DMS153 treated with DMSO at 0.1 percent for 48 hours (cell line): ENCODE data around the gene JTB.
"Not testable (repeated sequence)": the region's sequence is repeated elsewhere in the genome, so short reads cannot be mapped to it uniquely, and the experiment has no call there.

Source experiments
- DNase-seq: peaks from one replicate; lab custom pipeline; 2025; ENCODE audit not compliant: unreplicated experiment; lab: John Stamatoyannopoulos, UW

Gene JTB

GRCh38 chr1:153977250-153978240 is at the start of gene JTB:
JTB (minus strand) TSS chr1:153977674; CDS start chr1:153977252, 422 bp downstream.
- peak; percentile 81 for DNase-seq

- no peak for DNase-seq
Measured at GRCh38 chr1:154019940-154020339, 42.5 kb upstream of the JTB start.

GRCh38 chr1:154019269-154019668 is 41.8 kb upstream of the JTB start:
- DNase-seq = no peak

GRCh38 chr1:154014154-154014907 is 36.9 kb upstream of the JTB start:
- DNase-seq = no peak

- DNase-seq = not testable (repeated sequence)
Measured at GRCh38 chr1:154012543-154012942, 35.1 kb upstream of the JTB start.

GRCh38 chr1:154012129-154012528 is 34.7 kb upstream of the JTB start:
- no peak for DNase-seq

GRCh38 chr1:154006136-154006535 is 28.7 kb upstream of the JTB start:
- no peak for DNase-seq

- DNase-seq = no peak
Measured at GRCh38 chr1:154000420-154000819, 22.9 kb upstream of the JTB start.

- not testable (repeated sequence) for DNase-seq
Measured at GRCh38 chr1:153996882-153997281, 19.4 kb upstream of the JTB start.

- no peak for DNase-seq
Measured at GRCh38 chr1:153995640-153996039, 18.2 kb upstream of the JTB start.

- no peak for DNase-seq
Measured at GRCh38 chr1:153995202-153995601, 17.7 kb upstream of the JTB start.

GRCh38 chr1:153991806-153992205 is 14.3 kb upstream of the JTB start:
- no peak for DNase-seq

- no peak for DNase-seq
Measured at GRCh38 chr1:153991151-153991630, 13.7 kb upstream of the JTB start.

GRCh38 chr1:153990468-153991150 is 13.1 kb upstream of the JTB start, which contains the start of gene RPS27:
RPS27 (plus strand) TSS chr1:153990762; CDS start chr1:153990797, 35 bp downstream.
- peak; percentile 100 for DNase-seq

- DNase-seq = no peak
Measured at GRCh38 chr1:153987621-153988020, 10.1 kb upstream of the JTB start.

- DNase-seq = peak; percentile 87
Measured at GRCh38 chr1:153985941-153986761, 8.7 kb upstream of the JTB start, which contains the start of gene RAB13. RAB13 (minus strand) TSS chr1:153986339; CDS start chr1:153986236, 103 bp downstream.

GRCh38 chr1:153985341-153985912 is 8.0 kb upstream of the JTB start:
- DNase-seq = no peak

- no peak for DNase-seq
Measured at GRCh38 chr1:153984123-153984894, 6.8 kb upstream of the JTB start.

GRCh38 chr1:153981735-153982134 is 4.3 kb upstream of the JTB start:
- not testable (repeated sequence) for DNase-seq
